IMR-90 (cell line): Measurements from ENCODE around the gene SLC50A1. TPM values are rescaled to one million over a fixed set of nuclear protein-coding genes. Genes with fewer than 3 reads are reported as not detected.

Source experiments
- ATAC-seq: fragments of 200-7000 bp; cut with Tn5 transposase; 2 replicates; pipeline ENCODE4 v1.9.1; 2020; ENCODE audit warnings: low read depth, mild to moderate bottlenecking, moderate library complexity
- BruUV-seq: library from RNA; stranded (reverse); fragments of 400-500 nt; replicated peaks from 2 replicates; lab custom pipeline; 2021; lab: Mats Ljungman, UMichigan
- CTCF ChIA-PET: fragments of 300-600 bp; formaldehyde crosslinking; extraction: SDS; loops from one replicate; lab custom pipeline; 2021; ENCODE audit warnings: antibody characterized with exemption; lab: Yijun Ruan, JAX
- POLR2A ChIA-PET: fragments of 300-600 bp; sonication (Branson Sonifier 250); formaldehyde crosslinking; loops from one replicate; lab custom pipeline; 2022; ENCODE audit warnings: antibody characterized with exemption; ENCODE audit not compliant: unreplicated experiment; lab: Charles Lee
- DNase-seq: peaks from one replicate; pipeline ENCODE4 v3.0.0; 2013
- H2AFZ ChIP-seq: replicated peaks from 2 replicates; pipeline ENCODE3; 2013; ENCODE audit warnings: low read length, mild to moderate bottlenecking; ENCODE audit not compliant: poor library complexity
- H2AK5ac ChIP-seq: 2 replicates; pipeline ENCODE4 v1.6.1; 2013; ENCODE audit warnings: low read depth, low read length, inconsistent platforms
- H2AK9ac ChIP-seq: replicated peaks from 2 replicates; pipeline ENCODE3; 2013; ENCODE audit warnings: mild to moderate bottlenecking, low read depth, low read length, moderate library complexity; ENCODE audit not compliant: poor library complexity
- H2BK120ac ChIP-seq: 2 replicates; pipeline ENCODE4 v1.6.1; 2013; ENCODE audit warnings: low read depth, low read length, inconsistent platforms
- H2BK15ac ChIP-seq: 3 replicates; pipeline ENCODE4 v1.6.1; 2013; ENCODE audit warnings: low read depth, low read length, inconsistent platforms
- H2BK20ac ChIP-seq: 2 replicates; pipeline ENCODE4 v1.6.1; 2013; ENCODE audit warnings: low read depth, mild to moderate bottlenecking, inconsistent platforms, low read length, moderate library complexity
- H2BK5ac ChIP-seq: 2 replicates; pipeline ENCODE4 v1.6.1; 2013; ENCODE audit warnings: mild to moderate bottlenecking, low read depth, low read length, inconsistent platforms; ENCODE audit not compliant: poor library complexity, severe bottlenecking
- H3K14ac ChIP-seq: replicated peaks from 2 replicates; pipeline ENCODE4 v1.6.1; 2013; ENCODE audit warnings: low read depth, low read length, inconsistent platforms
- H3K18ac ChIP-seq: 2 replicates; pipeline ENCODE4 v1.6.1; 2013; ENCODE audit warnings: low read depth, low read length, control low read depth
- H3K23ac ChIP-seq: 2 replicates; pipeline ENCODE4 v1.6.1; 2013; ENCODE audit warnings: low read depth, low read length, inconsistent platforms
- H3K27ac ChIP-seq: 2 replicates; pipeline ENCODE4 v1.5.1; 2013; ENCODE audit warnings: mild to moderate bottlenecking, control low read depth, low read length; ENCODE audit not compliant: insufficient read depth
- H3K27me3 ChIP-seq: 2 replicates; pipeline ENCODE4 v1.6.1; 2013; ENCODE audit warnings: low read length; ENCODE audit not compliant: control insufficient read depth, insufficient read depth
- H3K36me3 ChIP-seq: 2 replicates; pipeline ENCODE4 v1.6.1; 2013; ENCODE audit warnings: low read length, mixed read lengths; ENCODE audit not compliant: control insufficient read depth, insufficient read depth
- H3K4ac ChIP-seq: 2 replicates; pipeline ENCODE4 v1.6.1; 2013; ENCODE audit warnings: low read depth, low read length, inconsistent platforms
- H3K4me1 ChIP-seq: 2 replicates; pipeline ENCODE4 v1.6.1; 2013; ENCODE audit warnings: low read length, mixed read lengths; ENCODE audit not compliant: control insufficient read depth, insufficient read depth
- H3K4me2 ChIP-seq: 2 replicates; pipeline ENCODE4 v1.6.1; 2013; ENCODE audit warnings: low read depth, mild to moderate bottlenecking, control low read depth, low read length, moderate library complexity
- H3K4me3 ChIP-seq: 2 replicates; pipeline ENCODE4 v1.5.1; 2013; ENCODE audit warnings: low read depth, mild to moderate bottlenecking, control low read depth, low read length, moderate library complexity; ENCODE audit not compliant: insufficient read depth
- H3K56ac ChIP-seq: 2 replicates; pipeline ENCODE4 v1.6.1; 2013; ENCODE audit warnings: low read length, inconsistent platforms; ENCODE audit not compliant: insufficient read depth; ENCODE audit errors: extremely low read depth
- H3K79me1 ChIP-seq, 2 experiments: 2 replicates each; pipeline ENCODE4 v1.6.1; 2013; ENCODE audit warnings: low read length in 2 of 2, inconsistent platforms in 1 of 2, low read depth in 1 of 2
- H3K9ac ChIP-seq: 2 replicates; pipeline ENCODE4 v1.6.1; 2013; ENCODE audit warnings: low read depth, low read length, control low read depth
- H3K9me1 ChIP-seq: 2 replicates; pipeline ENCODE4 v1.6.1; 2013; ENCODE audit warnings: low read length, inconsistent platforms; ENCODE audit not compliant: insufficient read depth
- H3K9me3 ChIP-seq: 2 replicates; pipeline ENCODE4 v1.6.1; 2013; ENCODE audit warnings: low read length; ENCODE audit not compliant: control insufficient read depth, insufficient read depth
- H4K20me1 ChIP-seq: 2 replicates; pipeline ENCODE4 v1.6.1; 2013; ENCODE audit warnings: low read length, inconsistent platforms; ENCODE audit not compliant: insufficient read depth
- H4K5ac ChIP-seq: 2 replicates; pipeline ENCODE4 v1.6.1; 2013; ENCODE audit warnings: mild to moderate bottlenecking, low read depth, low read length, control low read depth
- H4K8ac ChIP-seq, 2 experiments: 2 replicates each; pipeline ENCODE4 v1.6.1; 2013; ENCODE audit warnings: low read depth in 2 of 2, low read length in 2 of 2, control low read depth in 1 of 2, inconsistent platforms in 1 of 2
- H4K91ac ChIP-seq: 2 replicates; pipeline ENCODE4 v1.6.1; 2013; ENCODE audit warnings: low read depth, low read length, inconsistent platforms; ENCODE audit not compliant: insufficient read depth
- BHLHE40 ChIP-seq: fragments of 150-350 bp; IDR thresholded peaks from 2 replicates; pipeline ENCODE4 v1.6.1; 2016; ENCODE audit warnings: mild to moderate bottlenecking, low read depth, low read length
- CEBPB ChIP-seq: IDR thresholded peaks from 2 replicates; pipeline ENCODE4 v1.6.1; 2012; ENCODE audit warnings: low read depth, low read length, improper control_type of control experiment
- WGBS, 2 experiments: methylation state at CpG; one replicate each; pipeline versions ENCODE4 v1.1.5 to v1.1.7; 2013; ENCODE audit warnings: missing lambda C conversion rate in 2 of 2; ENCODE audit not compliant: insufficient read length in 1 of 2; ENCODE audit errors: extremely low coverage in 2 of 2; 5-methylcytosine and 5-hydroxymethylcytosine counted together
- dilution Hi-C: fragments of 300-500 bp; cut with HindIII; formaldehyde crosslinking; loops from one replicate; pipeline ENCODE4 v1.14.3; 2018; ENCODE audit warnings: low sequenced_read_pairs; ENCODE audit not compliant: unreplicated experiment
- in situ Hi-C: fragments of 300-500 bp; cut with MboI; formaldehyde crosslinking; loops from 3 replicates; pipeline ENCODE4 v1.14.3; 2019; ENCODE audit warnings: low sequenced_read_pairs, inconsistent platforms, mixed read lengths
- intact Hi-C: fragments of 100-400 bp; cut with micrococcal nuclease; formaldehyde crosslinking; loops from 2 replicates; pipeline ENCODE4 v1.10.0; 2022
- polyA plus RNA-seq, 3 experiments: library from polyadenylated mRNA; depleted of rRNA; stranded (reverse); fragments of >200 nt; gene quantifications; 2 replicates each; pipeline ENCODE4 v1.2.3, GENCODE V29; 2012; ENCODE audit warnings: low replicate concordance in 1 of 3
- total RNA-seq: library from RNA; depleted of rRNA; stranded (reverse); fragments of >200 nt; gene quantifications from 2 replicates; pipeline ENCODE4 v1.2.3, GENCODE V29; 2012

The SLC50A1 gene
- total and polyA plus RNA-seq, 2 of the 4 experiments (the other 2 are of a cell fraction): 20.6 to 20.8 TPM

- BruUV-seq: no TSS peak
- CTCF ChIA-PET: interaction anchor here (1.2 kb wide), 1 partner anchor 11 kb away, joined by 3 read pairs; no protein-coding TSS in a partner anchor
Measured at GRCh38 chr1:155178441-155179111, 42.9 kb downstream of the SLC50A1 start.

More at GRCh38 chr1:155178441-155179111, 42.9 kb downstream of the SLC50A1 start:
- Histone ChIP-seq H2AK9ac (no peak overlapping the region), H3K9me3 (no peaks in the 10 kb centered on the region), H4K20me1 (no peaks in the 10 kb centered on the region), H3K9ac (no peak overlapping the region), H2AK5ac (no peak overlapping the region), H2BK120ac (no peak overlapping the region), H3K23ac (no peak overlapping the region), H3K18ac (no peak overlapping the region), H3K4me1 (no peaks in the 10 kb centered on the region; the same call in none of the 2 replicates), H3K9me1 (peaks cover 2% of the 10 kb centered on the region; the same call in 1 of the 2 replicates), H3K79me1 (peaks cover 0 to 24% of the 10 kb centered on the region in 2 experiments; a peak in 3 of 4 replicates), H3K4ac (no peak overlapping the region), H3K4me2 (no peak overlapping the region), H2BK20ac (no peak overlapping the region), H3K14ac (no peak overlapping the region), H2BK5ac (no peak overlapping the region), H3K36me3 (peaks cover 43% of the 10 kb centered on the region), H3K27ac (no peak overlapping the region), H4K8ac (no peak overlapping the region), H3K27me3 (no peaks in the 10 kb centered on the region), H2AFZ (no peak overlapping the region), H2BK15ac (no peak overlapping the region), H4K5ac (no peak overlapping the region), H4K91ac (no peak overlapping the region), H3K56ac (no peak overlapping the region), H3K4me3 (no peak overlapping the region)
- 91% methylated on average over 9 of the region's 30 CpGs; no CpG with 5 or more reads in 1 of the 2 experiments for WGBS, 2 experiments
- ATAC-seq (no peak), DNase-seq (no peak)
- intact Hi-C loops (loop anchor here (10.0 kb wide), 2 partner anchors 204 to 416 kb away; partner anchors contain the start of genes CKS1B and SHC1), in situ Hi-C loops (no loop called here), dilution Hi-C loops (no loop called here)
- POLR2A ChIA-PET: no interaction called here
- no peak for TF ChIP-seq BHLHE40
- TF ChIP-seq CEBPB: peak; percentile 49; the same call in 1 of the 2 replicates
